IMR-90 (cell line): ENCODE measurements around the gene CHCHD2. TPM values are rescaled to one million over a fixed set of nuclear protein-coding genes. Genes with fewer than 3 reads are reported as not detected.

ENCODE experiments used
- ATAC-seq: fragments of 200-7000 bp; cut with Tn5 transposase; 2 replicates; pipeline ENCODE4 v1.9.1; 2020; ENCODE audit warnings: low read depth, mild to moderate bottlenecking, moderate library complexity
- BruUV-seq: library from RNA; stranded (reverse); fragments of 400-500 nt; replicated peaks from 2 replicates; lab custom pipeline; 2021; lab: Mats Ljungman, UMichigan
- CTCF ChIA-PET: fragments of 300-600 bp; formaldehyde crosslinking; extraction: SDS; loops from one replicate; lab custom pipeline; 2021; ENCODE audit warnings: antibody characterized with exemption; lab: Yijun Ruan, JAX
- POLR2A ChIA-PET: fragments of 300-600 bp; sonication (Branson Sonifier 250); formaldehyde crosslinking; loops from one replicate; lab custom pipeline; 2022; ENCODE audit warnings: antibody characterized with exemption; ENCODE audit not compliant: unreplicated experiment; lab: Charles Lee
- DNase-seq: peaks from one replicate; pipeline ENCODE4 v3.0.0; 2013
- H2AFZ ChIP-seq: replicated peaks from 2 replicates; pipeline ENCODE3; 2013; ENCODE audit warnings: low read length, mild to moderate bottlenecking; ENCODE audit not compliant: poor library complexity
- H2AK5ac ChIP-seq: 2 replicates; pipeline ENCODE4 v1.6.1; 2013; ENCODE audit warnings: low read depth, low read length, inconsistent platforms
- H2AK9ac ChIP-seq: replicated peaks from 2 replicates; pipeline ENCODE3; 2013; ENCODE audit warnings: mild to moderate bottlenecking, low read depth, low read length, moderate library complexity; ENCODE audit not compliant: poor library complexity
- H2BK120ac ChIP-seq: 2 replicates; pipeline ENCODE4 v1.6.1; 2013; ENCODE audit warnings: low read depth, low read length, inconsistent platforms
- H2BK15ac ChIP-seq: 3 replicates; pipeline ENCODE4 v1.6.1; 2013; ENCODE audit warnings: low read depth, low read length, inconsistent platforms
- H2BK20ac ChIP-seq: 2 replicates; pipeline ENCODE4 v1.6.1; 2013; ENCODE audit warnings: low read depth, mild to moderate bottlenecking, inconsistent platforms, low read length, moderate library complexity
- H2BK5ac ChIP-seq: 2 replicates; pipeline ENCODE4 v1.6.1; 2013; ENCODE audit warnings: mild to moderate bottlenecking, low read depth, low read length, inconsistent platforms; ENCODE audit not compliant: poor library complexity, severe bottlenecking
- H3K14ac ChIP-seq: replicated peaks from 2 replicates; pipeline ENCODE4 v1.6.1; 2013; ENCODE audit warnings: low read depth, low read length, inconsistent platforms
- H3K18ac ChIP-seq: 2 replicates; pipeline ENCODE4 v1.6.1; 2013; ENCODE audit warnings: low read depth, low read length, control low read depth
- H3K23ac ChIP-seq: 2 replicates; pipeline ENCODE4 v1.6.1; 2013; ENCODE audit warnings: low read depth, low read length, inconsistent platforms
- H3K27ac ChIP-seq: 2 replicates; pipeline ENCODE4 v1.5.1; 2013; ENCODE audit warnings: mild to moderate bottlenecking, control low read depth, low read length; ENCODE audit not compliant: insufficient read depth
- H3K27me3 ChIP-seq: 2 replicates; pipeline ENCODE4 v1.6.1; 2013; ENCODE audit warnings: low read length; ENCODE audit not compliant: control insufficient read depth, insufficient read depth
- H3K36me3 ChIP-seq: 2 replicates; pipeline ENCODE4 v1.6.1; 2013; ENCODE audit warnings: low read length, mixed read lengths; ENCODE audit not compliant: control insufficient read depth, insufficient read depth
- H3K4ac ChIP-seq: 2 replicates; pipeline ENCODE4 v1.6.1; 2013; ENCODE audit warnings: low read depth, low read length, inconsistent platforms
- H3K4me1 ChIP-seq: 2 replicates; pipeline ENCODE4 v1.6.1; 2013; ENCODE audit warnings: low read length, mixed read lengths; ENCODE audit not compliant: control insufficient read depth, insufficient read depth
- H3K4me2 ChIP-seq: 2 replicates; pipeline ENCODE4 v1.6.1; 2013; ENCODE audit warnings: low read depth, mild to moderate bottlenecking, control low read depth, low read length, moderate library complexity
- H3K4me3 ChIP-seq: 2 replicates; pipeline ENCODE4 v1.5.1; 2013; ENCODE audit warnings: low read depth, mild to moderate bottlenecking, control low read depth, low read length, moderate library complexity; ENCODE audit not compliant: insufficient read depth
- H3K56ac ChIP-seq: 2 replicates; pipeline ENCODE4 v1.6.1; 2013; ENCODE audit warnings: low read length, inconsistent platforms; ENCODE audit not compliant: insufficient read depth; ENCODE audit errors: extremely low read depth
- H3K79me1 ChIP-seq, 2 experiments: 2 replicates each; pipeline ENCODE4 v1.6.1; 2013; ENCODE audit warnings: low read length in 2 of 2, inconsistent platforms in 1 of 2, low read depth in 1 of 2
- H3K9ac ChIP-seq: 2 replicates; pipeline ENCODE4 v1.6.1; 2013; ENCODE audit warnings: low read depth, low read length, control low read depth
- H3K9me1 ChIP-seq: 2 replicates; pipeline ENCODE4 v1.6.1; 2013; ENCODE audit warnings: low read length, inconsistent platforms; ENCODE audit not compliant: insufficient read depth
- H3K9me3 ChIP-seq: 2 replicates; pipeline ENCODE4 v1.6.1; 2013; ENCODE audit warnings: low read length; ENCODE audit not compliant: control insufficient read depth, insufficient read depth
- H4K20me1 ChIP-seq: 2 replicates; pipeline ENCODE4 v1.6.1; 2013; ENCODE audit warnings: low read length, inconsistent platforms; ENCODE audit not compliant: insufficient read depth
- H4K5ac ChIP-seq: 2 replicates; pipeline ENCODE4 v1.6.1; 2013; ENCODE audit warnings: mild to moderate bottlenecking, low read depth, low read length, control low read depth
- H4K8ac ChIP-seq, 2 experiments: 2 replicates each; pipeline ENCODE4 v1.6.1; 2013; ENCODE audit warnings: low read depth in 2 of 2, low read length in 2 of 2, control low read depth in 1 of 2, inconsistent platforms in 1 of 2
- H4K91ac ChIP-seq: 2 replicates; pipeline ENCODE4 v1.6.1; 2013; ENCODE audit warnings: low read depth, low read length, inconsistent platforms; ENCODE audit not compliant: insufficient read depth
- BHLHE40 ChIP-seq: fragments of 150-350 bp; IDR thresholded peaks from 2 replicates; pipeline ENCODE4 v1.6.1; 2016; ENCODE audit warnings: mild to moderate bottlenecking, low read depth, low read length
- CEBPB ChIP-seq: IDR thresholded peaks from 2 replicates; pipeline ENCODE4 v1.6.1; 2012; ENCODE audit warnings: low read depth, low read length, improper control_type of control experiment
- CHD1 ChIP-seq: IDR thresholded peaks from 2 replicates; pipeline ENCODE4 v1.6.1; 2012; ENCODE audit warnings: low read depth, low read length, improper control_type of control experiment
- CTCF ChIP-seq: conservative IDR thresholded peaks from 2 replicates; pipeline ENCODE4 v1.5.1; 2012; ENCODE audit warnings: mild to moderate bottlenecking, low read depth, low read length, improper control_type of control experiment
- FOS ChIP-seq: fragments of 150-350 bp; IDR thresholded peaks from 2 replicates; pipeline ENCODE4 v1.6.1; 2016; ENCODE audit warnings: low read depth, low read length
- MAFK ChIP-seq: IDR thresholded peaks from 2 replicates; pipeline ENCODE4 v1.6.1; 2012; ENCODE audit warnings: low read depth, low read length, improper control_type of control experiment
- MAZ ChIP-seq: IDR thresholded peaks from 2 replicates; pipeline ENCODE4 v1.6.1; 2012; ENCODE audit warnings: low read depth, mild to moderate bottlenecking, low read length, improper control_type of control experiment, moderate library complexity, borderline replicate concordance
- MXI1 ChIP-seq: IDR thresholded peaks from 2 replicates; pipeline ENCODE4 v1.6.1; 2012; ENCODE audit warnings: low read depth, mild to moderate bottlenecking, low read length, moderate library complexity, borderline replicate concordance
- NFE2L2 ChIP-seq: fragments of 150-350 bp; IDR thresholded peaks from 2 replicates; pipeline ENCODE4 v1.6.1; 2016; ENCODE audit warnings: low read depth, mild to moderate bottlenecking, low read length
- POLR2A ChIP-seq: IDR thresholded peaks from 2 replicates; pipeline ENCODE4 v1.6.1; 2012; ENCODE audit warnings: mild to moderate bottlenecking, low read depth, low read length
- RAD21 ChIP-seq: IDR thresholded peaks from 2 replicates; pipeline ENCODE4 v1.6.1; 2012; ENCODE audit warnings: low read length, improper control_type of control experiment
- RCOR1 ChIP-seq: IDR thresholded peaks from 2 replicates; pipeline ENCODE4 v1.6.1; 2012; ENCODE audit warnings: mild to moderate bottlenecking, low read length, improper control_type of control experiment; ENCODE audit not compliant: insufficient replicate concordance
- RFX5 ChIP-seq: IDR thresholded peaks from 2 replicates; pipeline ENCODE4 v1.8.0; 2012; ENCODE audit warnings: low read depth, mild to moderate bottlenecking, low read length, moderate library complexity
- SMC3 ChIP-seq: fragments of 150-350 bp; IDR thresholded peaks from 2 replicates; pipeline ENCODE4 v1.6.1; 2016; ENCODE audit warnings: low read depth, mild to moderate bottlenecking, antibody characterized with exemption, low read length, moderate library complexity
- USF2 ChIP-seq: fragments of 150-350 bp; IDR thresholded peaks from 2 replicates; pipeline ENCODE4 v1.6.1; 2017; ENCODE audit warnings: mild to moderate bottlenecking, antibody characterized with exemption, low read length, low read depth
- WGBS, 2 experiments: methylation state at CpG; one replicate each; pipeline versions ENCODE4 v1.1.5 to v1.1.7; 2013; ENCODE audit warnings: missing lambda C conversion rate in 2 of 2; ENCODE audit not compliant: insufficient read length in 1 of 2; ENCODE audit errors: extremely low coverage in 2 of 2; 5-methylcytosine and 5-hydroxymethylcytosine counted together
- dilution Hi-C: fragments of 300-500 bp; cut with HindIII; formaldehyde crosslinking; loops from one replicate; pipeline ENCODE4 v1.14.3; 2018; ENCODE audit warnings: low sequenced_read_pairs; ENCODE audit not compliant: unreplicated experiment
- in situ Hi-C: fragments of 300-500 bp; cut with MboI; formaldehyde crosslinking; loops from 3 replicates; pipeline ENCODE4 v1.14.3; 2019; ENCODE audit warnings: low sequenced_read_pairs, inconsistent platforms, mixed read lengths
- intact Hi-C: fragments of 100-400 bp; cut with micrococcal nuclease; formaldehyde crosslinking; loops from 2 replicates; pipeline ENCODE4 v1.10.0; 2022
- polyA plus RNA-seq, 3 experiments: library from polyadenylated mRNA; depleted of rRNA; stranded (reverse); fragments of >200 nt; gene quantifications; 2 replicates each; pipeline ENCODE4 v1.2.3, GENCODE V29; 2012; ENCODE audit warnings: low replicate concordance in 1 of 3
- total RNA-seq: library from RNA; depleted of rRNA; stranded (reverse); fragments of >200 nt; gene quantifications from 2 replicates; pipeline ENCODE4 v1.2.3, GENCODE V29; 2012
- TF ChIP-seq, protein P1 (sequence below): fragments of 150-350 bp; IDR thresholded peaks from 2 replicates; pipeline ENCODE4 v1.6.1; 2016; ENCODE audit warnings: low read depth, mild to moderate bottlenecking, low read length, moderate library complexity, borderline replicate concordance

The CHCHD2 gene
- total and polyA plus RNA-seq, 2 of the 4 experiments (the other 2 are of a cell fraction) = 423 to 522 TPM

GRCh38 chr7:56091591-56091990 is 14.7 kb downstream of the CHCHD2 start:
- WGBS, 2 experiments = 40% methylated on average over 1 of the region's 3 CpGs; no CpG with 5 or more reads in 1 of the 2 experiments
- no peak for ATAC-seq
- no peak overlapping the region for H3K4me2 ChIP-seq

More at GRCh38 chr7:56091591-56091990, 14.7 kb downstream of the CHCHD2 start:
- H3K27ac ChIP-seq = no peak overlapping the region
- H3K4me3 ChIP-seq = no peak overlapping the region
- ChIA-PET POLR2A (no interaction called here), CTCF (interaction anchor here (2.1 kb wide), 1 partner anchor 13 kb away, joined by 6 read pairs; no protein-coding TSS in a partner anchor)
- H4K8ac ChIP-seq = no peak overlapping the region
- BruUV-seq = no TSS peak
- no peak overlapping the region for H3K56ac ChIP-seq
- no peaks in the 10 kb centered on the region for H3K27me3 ChIP-seq
- H3K4ac ChIP-seq = no peak overlapping the region
- H2AK5ac ChIP-seq = no peak overlapping the region
- H3K23ac ChIP-seq = no peak overlapping the region
- H3K4me1 ChIP-seq = peaks cover 7% of the 10 kb centered on the region
- H2BK15ac ChIP-seq = no peak overlapping the region
- TF ChIP-seq NFE2L2 = no peak
- TF ChIP-seq CHD1 = no peak
- TF ChIP-seq CEBPB = no peak
- TF ChIP-seq FOS = no peak
- TF ChIP-seq, protein P1, sequence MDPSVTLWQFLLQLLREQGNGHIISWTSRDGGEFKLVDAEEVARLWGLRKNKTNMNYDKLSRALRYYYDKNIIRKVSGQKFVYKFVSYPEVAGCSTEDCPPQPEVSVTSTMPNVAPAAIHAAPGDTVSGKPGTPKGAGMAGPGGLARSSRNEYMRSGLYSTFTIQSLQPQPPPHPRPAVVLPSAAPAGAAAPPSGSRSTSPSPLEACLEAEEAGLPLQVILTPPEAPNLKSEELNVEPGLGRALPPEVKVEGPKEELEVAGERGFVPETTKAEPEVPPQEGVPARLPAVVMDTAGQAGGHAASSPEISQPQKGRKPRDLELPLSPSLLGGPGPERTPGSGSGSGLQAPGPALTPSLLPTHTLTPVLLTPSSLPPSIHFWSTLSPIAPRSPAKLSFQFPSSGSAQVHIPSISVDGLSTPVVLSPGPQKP = no peak
- TF ChIP-seq MXI1 = no peak
- no peak for TF ChIP-seq SMC3
- TF ChIP-seq MAFK = no peak
- no peak for TF ChIP-seq RAD21
- TF ChIP-seq POLR2A = no peak
- TF ChIP-seq MAZ = no peak
- no peak for TF ChIP-seq USF2
- no peak for TF ChIP-seq CTCF
- TF ChIP-seq RCOR1 = no peak
- TF ChIP-seq BHLHE40 = no peak
- no peak for TF ChIP-seq RFX5
- peaks cover 7% of the 10 kb centered on the region; the same call in 1 of the 2 replicates for H4K20me1 ChIP-seq
- H2BK120ac ChIP-seq = no peak overlapping the region
- no peak overlapping the region for H3K14ac ChIP-seq
- H2BK20ac ChIP-seq = no peak overlapping the region
- H3K36me3 ChIP-seq = peaks cover 10% of the 10 kb centered on the region; the same call in 1 of the 2 replicates
- no peak overlapping the region for H3K9ac ChIP-seq
- H3K9me1 ChIP-seq = no peaks in the 10 kb centered on the region; the same call in 1 of the 2 replicates
- H2AK9ac ChIP-seq = no peak overlapping the region
- DNase-seq = no peak
- no peak overlapping the region for H2BK5ac ChIP-seq
- no peak overlapping the region for H4K5ac ChIP-seq
- no peak overlapping the region for H2AFZ ChIP-seq
- intact Hi-C loops = no loop called here
- in situ Hi-C loops = loop anchor here (25.0 kb wide), 2 partner anchors 804 to 1329 kb away; partner anchors contain the start of gene SEC61G
- no peak overlapping the region for H3K18ac ChIP-seq
- H3K9me3 ChIP-seq = no peaks in the 10 kb centered on the region
- H3K79me1 ChIP-seq = no peaks in the 10 kb centered on the region
- no peak overlapping the region for H4K91ac ChIP-seq
- dilution Hi-C loops = no loop called here
